ENCODE measurements around the gene ZNF195.

The ZNF195 gene

GRCh38 chr11:3378426-3379423 is at the start of gene ZNF195:
Gene ZNF195, minus strand, starts transcription at chr11:3379146. Its CDS starts 106 bp downstream, at chr11:3379040.
- TF ChIP-seq NFIC (IDR thresholded peaks at IDR 0.05) (0 out of 2 replicates have a peak, but pooled peaks have one; percentile 8), CEBPB (IDR thresholded peaks at IDR 0.05) (no peak), ZBTB7A (IDR thresholded peaks at IDR 0.05; ENCODE audit: low read depth) (0 out of 2 replicates have a peak, but pooled peaks have one; percentile 32), TAF1 (IDR thresholded peaks at IDR 0.05; ENCODE audit: low read depth) (peak; percentile 83), EGR1 (IDR thresholded peaks at IDR 0.05) (no peak), YY1 (IDR thresholded peaks at IDR 0.05; ENCODE audit: low read depth) (peak; percentile 67)
- TF ChIP-seq, protein P1, sequence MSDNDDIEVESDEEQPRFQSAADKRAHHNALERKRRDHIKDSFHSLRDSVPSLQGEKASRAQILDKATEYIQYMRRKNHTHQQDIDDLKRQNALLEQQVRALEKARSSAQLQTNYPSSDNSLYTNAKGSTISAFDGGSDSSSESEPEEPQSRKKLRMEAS (IDR thresholded peaks at IDR 0.05): peak; percentile 84
- TF ChIP-seq, protein P2, sequence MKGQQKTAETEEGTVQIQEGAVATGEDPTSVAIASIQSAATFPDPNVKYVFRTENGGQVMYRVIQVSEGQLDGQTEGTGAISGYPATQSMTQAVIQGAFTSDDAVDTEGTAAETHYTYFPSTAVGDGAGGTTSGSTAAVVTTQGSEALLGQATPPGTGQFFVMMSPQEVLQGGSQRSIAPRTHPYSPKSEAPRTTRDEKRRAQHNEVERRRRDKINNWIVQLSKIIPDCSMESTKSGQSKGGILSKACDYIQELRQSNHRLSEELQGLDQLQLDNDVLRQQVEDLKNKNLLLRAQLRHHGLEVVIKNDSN (IDR thresholded peaks at IDR 0.05): peak; percentile 64; the same call in 1 of the 2 replicates

GRCh38 chr11:3423138-3423731 is 44.3 kb upstream of the ZNF195 start:
- TF ChIP-seq, protein P1 (IDR thresholded peaks at IDR 0.05): 0 out of 2 replicates have a peak, but pooled peaks have one; percentile 27
- TF ChIP-seq ZBTB7A (IDR thresholded peaks at IDR 0.05; ENCODE audit: low read depth): 0 out of 2 replicates have a peak, but pooled peaks have one; percentile 24

GRCh38 chr11:3422380-3423137 is 43.6 kb upstream of the ZNF195 start:
- TF ChIP-seq, protein P1 (IDR thresholded peaks at IDR 0.05): 0 out of 2 replicates have a peak, but pooled peaks have one; percentile 30
- TF ChIP-seq, protein P2 (IDR thresholded peaks at IDR 0.05): peak; percentile 73
- TF ChIP-seq YY1 (IDR thresholded peaks at IDR 0.05; ENCODE audit: low read depth): peak; percentile 76
- TF ChIP-seq TAF1 (IDR thresholded peaks at IDR 0.05; ENCODE audit: low read depth): peak; percentile 59; the same call in 1 of the 2 replicates
- 0 out of 2 replicates have a peak, but pooled peaks have one; percentile 17 for TF ChIP-seq CREB1 (IDR thresholded peaks at IDR 0.05; ENCODE audit: low read depth)
- 0 out of 2 replicates have a peak, but pooled peaks have one; percentile 3 for TF ChIP-seq NFIC (IDR thresholded peaks at IDR 0.05)

- TF ChIP-seq, protein P1 (IDR thresholded peaks at IDR 0.05): peak; percentile 34
Measured at GRCh38 chr11:3421608-3422379, 42.8 kb upstream of the ZNF195 start.

GRCh38 chr11:3417047-3417446 is 38.1 kb upstream of the ZNF195 start:
- peak; percentile 46 for TF ChIP-seq RAD21 (IDR thresholded peaks at IDR 0.05; ENCODE audit: low read depth)

DNA sequence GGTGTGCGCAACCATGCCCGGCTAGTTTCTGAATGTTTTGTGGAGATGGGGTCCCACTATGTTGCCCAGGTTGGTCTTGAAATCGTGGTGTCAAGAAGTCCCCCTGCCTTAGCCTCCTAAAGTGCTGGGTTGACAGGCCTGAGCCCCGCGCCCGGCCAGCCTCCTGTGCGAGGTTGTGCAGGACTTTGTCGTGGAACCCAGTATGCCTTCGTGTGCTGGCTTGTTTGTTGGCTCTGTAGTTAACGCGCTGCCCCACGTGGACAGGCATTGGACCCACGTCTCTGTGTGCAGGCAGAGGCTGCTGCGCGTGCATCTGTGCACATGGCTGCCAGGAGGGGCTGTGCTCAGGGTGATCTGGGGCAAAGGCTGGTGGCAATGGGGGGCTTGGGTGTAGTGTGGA is 33.9 kb upstream of the ZNF195 start:
- no peak for TF ChIP-seq RAD21 (IDR thresholded peaks at IDR 0.05; ENCODE audit: low read depth)
- no peak for TF ChIP-seq YY1 (IDR thresholded peaks at IDR 0.05; ENCODE audit: low read depth)
- TF ChIP-seq, protein P1 (IDR thresholded peaks at IDR 0.05): no peak
- TF ChIP-seq EP300 (IDR thresholded peaks at IDR 0.05; ENCODE audit: borderline replicate concordance): no peak
- TF ChIP-seq ZBTB7A (IDR thresholded peaks at IDR 0.05; ENCODE audit: low read depth): no peak
- no peak for TF ChIP-seq NFIC (IDR thresholded peaks at IDR 0.05)

DNA sequence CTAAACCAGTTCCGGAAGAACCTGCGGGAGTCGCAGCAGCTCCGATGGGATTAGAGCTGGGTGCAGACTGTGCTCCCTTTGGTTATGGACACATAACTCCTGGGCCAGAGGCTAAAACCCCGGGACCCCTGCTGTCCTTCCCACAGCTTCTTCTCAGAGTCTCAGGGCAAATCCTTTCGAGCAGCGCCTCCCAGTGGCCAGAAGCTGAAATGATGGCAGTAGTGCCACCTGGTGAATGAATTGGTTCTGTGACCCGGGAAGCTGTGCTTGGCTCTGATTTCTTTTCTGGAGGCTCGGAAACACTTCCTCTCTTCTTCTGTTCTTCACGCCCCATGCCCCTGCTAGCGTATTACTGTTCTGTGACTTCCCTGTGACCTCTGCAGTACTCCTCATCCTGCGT is 29.8 kb upstream of the ZNF195 start:
- peak; percentile 84 for TF ChIP-seq RAD21 (IDR thresholded peaks at IDR 0.05; ENCODE audit: low read depth)

DNA sequence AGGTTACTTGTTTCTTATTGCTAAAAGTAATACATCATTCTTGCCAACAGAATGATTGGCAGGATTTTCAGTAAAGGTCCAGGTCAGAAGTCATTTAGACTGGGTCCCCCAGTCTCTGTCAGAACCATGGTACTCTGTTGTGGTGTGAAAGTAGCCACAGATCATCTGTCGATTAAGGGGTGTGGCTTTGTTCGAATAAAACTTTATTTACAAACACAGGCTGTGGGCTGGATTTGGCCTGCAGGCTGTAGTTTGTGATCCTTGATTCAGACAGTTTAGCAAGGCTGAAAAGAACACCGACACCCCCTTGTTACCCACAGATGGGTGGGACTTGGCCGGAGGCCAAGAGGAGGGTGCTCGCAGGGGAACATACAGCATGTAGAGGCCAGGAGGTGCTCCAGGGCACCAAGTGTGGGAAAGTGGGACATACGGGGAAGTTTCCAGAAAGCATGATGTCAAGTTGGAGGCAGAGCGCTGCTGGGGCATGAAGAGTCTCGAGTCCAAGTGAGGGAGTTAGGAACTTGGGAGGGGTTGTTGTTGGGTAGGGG is 29.2 kb upstream of the ZNF195 start:
- TF ChIP-seq NFIC (IDR thresholded peaks at IDR 0.05): peak; percentile 43; the same call in 1 of the 2 replicates

All from Ishikawa (cell line).